H1 (cell line): ENCODE measurements around the gene BRD4. TPM values are rescaled to one million over a fixed set of nuclear protein-coding genes. Genes with fewer than 3 reads are reported as not detected.

Experiments used
- CTCF ChIA-PET: fragments of 300-600 bp; sonication (Branson Sonifier 250); formaldehyde crosslinking; loops from one replicate; lab custom pipeline; 2021; ENCODE audit not compliant: partially characterized antibody; lab: Charles Lee
- POLR2A ChIA-PET: fragments of 300-600 bp; sonication (Branson Sonifier 250); formaldehyde crosslinking; loops from one replicate; lab custom pipeline; 2021; ENCODE audit warnings: inconsistent platforms; ENCODE audit not compliant: partially characterized antibody; lab: Charles Lee
- DNase-seq, 2 experiments: peaks; one replicate each; pipeline versions ENCODE4 v3.0.0 to v3.0.0-alpha.2; 2010 to 2022; ENCODE audit warnings: low spot score in 2 of 2, low read depth in 1 of 2, mixed read lengths in 1 of 2
- FAIRE-seq: peaks from 2 replicates; lab custom pipeline; 2011; peaks lifted over from hg19 to GRCh38; lab: Jason Lieb, UNC
- H2AFZ ChIP-seq: 2 replicates; pipeline ENCODE4 v1.8.1; 2012; ENCODE audit warnings: low read length, inconsistent platforms
- H2AK5ac ChIP-seq: 2 replicates; pipeline ENCODE4 v1.6.1; 2013; ENCODE audit warnings: low read depth, low read length
- H2BK120ac ChIP-seq: replicated peaks from 2 replicates; pipeline ENCODE3; 2013; ENCODE audit warnings: low read depth, low read length, inconsistent platforms
- H2BK12ac ChIP-seq: 2 replicates; pipeline ENCODE4 v1.6.1; 2013; ENCODE audit warnings: low read depth, low read length
- H2BK15ac ChIP-seq: 2 replicates; pipeline ENCODE4 v1.6.1; 2013; ENCODE audit warnings: low read length
- H2BK20ac ChIP-seq: 2 replicates; pipeline ENCODE4 v1.6.1; 2013; ENCODE audit warnings: low read length
- H2BK5ac ChIP-seq: 2 replicates; pipeline ENCODE4 v1.6.1; 2013; ENCODE audit warnings: low read depth, low read length
- H3K14ac ChIP-seq: 2 replicates; pipeline ENCODE4 v1.6.1; 2013; ENCODE audit warnings: inconsistent platforms; ENCODE audit not compliant: insufficient read length
- H3K18ac ChIP-seq: 2 replicates; pipeline ENCODE4 v1.6.1; 2013; ENCODE audit warnings: low read length; ENCODE audit errors: extremely low read depth
- H3K23ac ChIP-seq: 2 replicates; pipeline ENCODE4 v1.6.1; 2013; ENCODE audit warnings: inconsistent platforms; ENCODE audit not compliant: insufficient read length
- H3K23me2 ChIP-seq: 2 replicates; pipeline ENCODE4 v1.6.1; 2013; ENCODE audit warnings: low read depth, low read length
- H3K27ac ChIP-seq: 2 replicates; pipeline ENCODE4 v1.6.1; 2011; ENCODE audit warnings: low read depth, low read length, inconsistent platforms
- H3K27me3 ChIP-seq, 4 experiments: replicated peaks in 1 of 4; 1 replicate in 1 of 4; 2 replicates in 3 of 4; pipeline versions ENCODE4 v1.6.1 to v1.8.1; 2011 to 2013; ENCODE audit warnings: low read length in 3 of 4, mild to moderate bottlenecking in 3 of 4, inconsistent platforms in 2 of 4, mixed read lengths in 2 of 4, moderate library complexity in 1 of 4; ENCODE audit not compliant: control insufficient read depth in 3 of 4, insufficient read depth in 3 of 4; ENCODE audit errors: extremely low read depth in 1 of 4
- H3K36me3 ChIP-seq, 4 experiments: 2 replicates each; pipeline versions ENCODE4 v1.6.1 to v1.8.1; 2011 to 2013; ENCODE audit warnings: mild to moderate bottlenecking in 4 of 4, low read length in 3 of 4, moderate library complexity in 2 of 4, control low read depth in 1 of 4, inconsistent platforms in 1 of 4; ENCODE audit not compliant: insufficient read depth in 4 of 4, control insufficient read depth in 2 of 4
- H3K4ac ChIP-seq: replicated peaks from 2 replicates; pipeline ENCODE3; 2013; ENCODE audit warnings: low read length, low read depth, mixed read lengths, inconsistent platforms; ENCODE audit not compliant: insufficient read length
- H3K4me1 ChIP-seq, 4 experiments: replicated peaks in 1 of 4; 1 replicate in 1 of 4; 2 replicates in 3 of 4; pipeline versions ENCODE4 v1.6.1 to v1.8.1; 2011 to 2013; ENCODE audit warnings: low read length in 3 of 4, inconsistent platforms in 2 of 4, mixed read lengths in 1 of 4; ENCODE audit not compliant: insufficient read depth in 4 of 4, control insufficient read depth in 3 of 4
- H3K4me2 ChIP-seq, 2 experiments: 2 replicates each; pipeline versions ENCODE4 v1.6.1 to v1.8.1; 2011 to 2013; ENCODE audit warnings: low read depth in 2 of 2, low read length in 2 of 2, control low read depth in 1 of 2, inconsistent platforms in 1 of 2, mild to moderate bottlenecking in 1 of 2; ENCODE audit not compliant: insufficient read depth in 1 of 2
- H3K4me3 ChIP-seq, 4 experiments: fragments of 200-600, 300-600 bp in 1 of 4; sonication (generic), shearing (Covaris generic), sonication (Bioruptor Twin) in 1 of 4; 2 replicates each; pipeline versions ENCODE4 v1.5.1 to v1.8.1; 2011 to 2016; ENCODE audit warnings: low read length in 4 of 4, low read depth in 3 of 4, control low read depth in 2 of 4, inconsistent platforms in 2 of 4, mild to moderate bottlenecking in 2 of 4, mixed read lengths in 1 of 4, moderate library complexity in 1 of 4; ENCODE audit not compliant: insufficient read depth in 2 of 4; ENCODE audit errors: extremely low read depth in 1 of 4
- H3K56ac ChIP-seq: replicated peaks from 2 replicates; pipeline ENCODE3; 2013; ENCODE audit warnings: low read depth, mild to moderate bottlenecking, mixed read lengths, low read length, inconsistent platforms; ENCODE audit not compliant: insufficient read length
- H3K79me1 ChIP-seq: 2 replicates; pipeline ENCODE4 v1.6.1; 2013; ENCODE audit warnings: low read depth, low read length, control low read depth
- H3K79me2 ChIP-seq, 2 experiments: 2 replicates each; pipeline versions ENCODE4 v1.6.1 to v1.8.1; 2012 to 2013; ENCODE audit warnings: low read length in 2 of 2, mild to moderate bottlenecking in 2 of 2, inconsistent platforms in 1 of 2; ENCODE audit not compliant: insufficient read depth in 2 of 2, control insufficient read depth in 1 of 2
- H3K9ac ChIP-seq, 4 experiments: replicated peaks in 1 of 4; 1 replicate in 1 of 4; 2 replicates in 3 of 4; pipeline versions ENCODE4 v1.6.1 to v1.8.1; 2011 to 2013; ENCODE audit warnings: low read depth in 3 of 4, low read length in 3 of 4, control low read depth in 2 of 4, mild to moderate bottlenecking in 2 of 4, moderate library complexity in 2 of 4, inconsistent platforms in 1 of 4; ENCODE audit errors: extremely low read depth in 1 of 4
- H3K9me3 ChIP-seq, 2 experiments: 2 replicates each; pipeline versions ENCODE4 v1.6.1 to v1.8.1; 2012 to 2013; ENCODE audit warnings: mild to moderate bottlenecking in 2 of 2, moderate library complexity in 2 of 2, control low read depth in 1 of 2, inconsistent platforms in 1 of 2, low read depth in 1 of 2, low read length in 1 of 2, mixed read lengths in 1 of 2; ENCODE audit not compliant: insufficient read depth in 2 of 2
- H4K20me1 ChIP-seq, 2 experiments: replicated peaks in 1 of 2; 2 replicates each; pipeline versions ENCODE3 to v1.8.1; 2011 to 2013; ENCODE audit warnings: inconsistent platforms in 2 of 2, low read length in 2 of 2, mild to moderate bottlenecking in 1 of 2; ENCODE audit not compliant: insufficient read depth in 2 of 2, control insufficient read depth in 1 of 2
- H4K5ac ChIP-seq: 2 replicates; pipeline ENCODE4 v1.6.1; 2013; ENCODE audit warnings: low read length, low read depth, mixed read lengths, inconsistent platforms; ENCODE audit not compliant: insufficient read length
- H4K8ac ChIP-seq: 2 replicates; pipeline ENCODE4 v1.8.0; 2013; ENCODE audit warnings: mild to moderate bottlenecking, moderate library complexity, low read length, inconsistent platforms; ENCODE audit not compliant: insufficient read depth; ENCODE audit errors: extremely low read depth
- H4K91ac ChIP-seq: replicated peaks from 2 replicates; pipeline ENCODE3; 2013; ENCODE audit warnings: low read length, mixed read lengths, inconsistent platforms; ENCODE audit not compliant: insufficient read length
- ASH2L ChIP-seq: fragments of 200-600, 300-600 bp; sonication (generic); IDR thresholded peaks from one replicate; pipeline ENCODE4 v1.7.1; 2017; ENCODE audit warnings: low read length
- BACH1 ChIP-seq: IDR thresholded peaks from 2 replicates; pipeline ENCODE4 v1.6.1; 2012; ENCODE audit warnings: low read length, improper control_type of control experiment
- CBX5 ChIP-seq: fragments of 300-800, 300-1000 bp; sonication (generic); IDR thresholded peaks from 2 replicates; pipeline ENCODE4 v1.7.1; 2016; ENCODE audit warnings: antibody characterized with exemption, low read length, low read depth
- CEBPB ChIP-seq: IDR thresholded peaks from 2 replicates; pipeline ENCODE4 v1.6.1; 2012; ENCODE audit warnings: low read depth, low read length
- CHD2 ChIP-seq: IDR thresholded peaks from 2 replicates; pipeline ENCODE4 v1.6.1; 2012; ENCODE audit warnings: low read length, improper control_type of control experiment
- EGR1 ChIP-seq: IDR thresholded peaks from 2 replicates; pipeline ENCODE4 v1.6.1; 2011; ENCODE audit warnings: low read depth, low read length, borderline replicate concordance
- EZH2 ChIP-seq: fragments of 200-600 bp; sonication (generic); IDR thresholded peaks from 2 replicates; pipeline ENCODE4 v1.7.1; 2012; ENCODE audit warnings: low read depth, mild to moderate bottlenecking, moderate library complexity, low read length, inconsistent platforms; ENCODE audit not compliant: severe bottlenecking
- GABPA ChIP-seq: IDR thresholded peaks from 2 replicates; pipeline ENCODE4 v1.6.1; 2011; ENCODE audit warnings: mild to moderate bottlenecking, low read length, moderate library complexity, borderline replicate concordance; ENCODE audit not compliant: insufficient read depth
- NRF1 ChIP-seq: IDR thresholded peaks from 2 replicates; pipeline ENCODE4 v1.6.1; 2011; ENCODE audit warnings: mild to moderate bottlenecking, low read depth, low read length, improper control_type of control experiment
- RXRA ChIP-seq: IDR thresholded peaks from 2 replicates; pipeline ENCODE4 v1.6.1; 2011; ENCODE audit warnings: low read depth, mild to moderate bottlenecking, low read length, moderate library complexity; ENCODE audit not compliant: insufficient read depth
- SIX5 ChIP-seq: IDR thresholded peaks from 2 replicates; pipeline ENCODE4 v1.6.1; 2011; ENCODE audit warnings: mild to moderate bottlenecking, low read depth, low read length
- SP4 ChIP-seq: IDR thresholded peaks from 2 replicates; pipeline ENCODE4 v1.6.1; 2012; ENCODE audit warnings: low read length, inconsistent platforms
- TCF12 ChIP-seq: IDR thresholded peaks from 2 replicates; pipeline ENCODE4 v1.6.1; 2011; ENCODE audit warnings: low read depth, mild to moderate bottlenecking, low read length
- TEAD4 ChIP-seq: IDR thresholded peaks from 2 replicates; pipeline ENCODE4 v1.6.1; 2012; ENCODE audit warnings: low read depth, low read length, inconsistent platforms, mixed read lengths
- WGBS, 2 experiments: shearing (Covaris generic) in 1 of 2; methylation state at CpG; one replicate each; pipeline versions ENCODE4 v1.1.6 to v1.1.7; 2013 to 2015; ENCODE audit warnings: low lambda C conversion rate in 2 of 2, mixed read lengths in 2 of 2, inconsistent platforms in 1 of 2, low coverage in 1 of 2, missing lambda C conversion rate in 1 of 2; ENCODE audit not compliant: insufficient replicate concordance in 2 of 2, insufficient coverage in 1 of 2, insufficient read length in 1 of 2; ENCODE audit errors: extremely low coverage in 1 of 2, missing lambda C conversion rate in 1 of 2; 5-methylcytosine and 5-hydroxymethylcytosine counted together
- polyA plus RNA-seq, 7 experiments: library from polyadenylated mRNA; depleted of rRNA in 3 of 7; stranded (reverse) in 5 of 7; unstranded in 2 of 7; fragments of >200 nt in 5 of 7; fragments of 200-250 nt in 2 of 7; gene quantifications; 1 replicate in 5 of 7; 2 replicates in 1 of 7; 4 replicates in 1 of 7; pipeline versions ENCODE4 v1.2.1 to v1.2.3, GENCODE V29; 2011 to 2013; ENCODE audit warnings: missing spikeins in 2 of 7, mixed read lengths in 2 of 7
- total RNA-seq: library from RNA; stranded (reverse); fragmentation: NEBNext Ultra II Directional; extraction: Animal tissue kit (Norgen Biotek cat#: 25700); gene quantifications from 2 replicates; pipeline ENCODE4 v1.2.1, GENCODE V29; 2021

The BRD4 gene
- total and polyA plus RNA-seq, 2 of the 8 experiments (the other 6 are each of a cell fraction or from before 2014, with no cell fraction given): 14.1 to 146 TPM

- FAIRE-seq (no peak), DNase-seq (no peak)
- peaks cover 15 to 26% of the 10 kb centered on the region in 2 experiments for H3K79me2 ChIP-seq
- H2BK20ac ChIP-seq: no peak overlapping the region
- no peaks in the 10 kb centered on the region for H3K27me3 ChIP-seq
- H4K5ac ChIP-seq: no peak overlapping the region
- no peak overlapping the region for H3K9ac ChIP-seq
- peaks cover 10% of the 10 kb centered on the region for H3K23me2 ChIP-seq
- no peaks in the 10 kb centered on the region; a peak in 2 of 8 replicates for H3K36me3 ChIP-seq
- H3K23ac ChIP-seq: no peak overlapping the region
- no peaks in the 10 kb centered on the region for H3K9me3 ChIP-seq
- CTCF ChIA-PET: no interaction called here
- no peak overlapping the region for H3K56ac ChIP-seq
- TF ChIP-seq TCF12: no peak
- no peak for TF ChIP-seq SIX5
- no peak for TF ChIP-seq EGR1
- TF ChIP-seq SP4: no peak
- no peak for TF ChIP-seq TEAD4
- TF ChIP-seq BACH1: no peak
- TF ChIP-seq CBX5: no peak
- no peak for TF ChIP-seq ASH2L
- no peak for TF ChIP-seq GABPA
- no peak for TF ChIP-seq EZH2
- TF ChIP-seq CHD2: no peak
- TF ChIP-seq NRF1: no peak
- no peak for TF ChIP-seq CEBPB
- no peak for TF ChIP-seq RXRA
- POLR2A ChIA-PET: interaction anchor here (0.6 to 1.1 kb wide), 3 partner anchors 11 to 36 kb away, joined by 3 to 5 read pairs (median 3); no protein-coding TSS in a partner anchor
- H3K27ac ChIP-seq: no peak overlapping the region
- no peak overlapping the region for H4K8ac ChIP-seq
- peaks cover 0 to 9% (median 6%) of the 10 kb centered on the region in 4 experiments; a peak in 6 of 7 replicates for H3K4me1 ChIP-seq
- H3K4ac ChIP-seq: no peak overlapping the region
- no peak overlapping the region; a peak in 1 of 4 replicates for H3K4me2 ChIP-seq
- no peak overlapping the region for H2BK120ac ChIP-seq
- no peak overlapping the region for H3K18ac ChIP-seq
- no peak overlapping the region for H2BK12ac ChIP-seq
- H3K14ac ChIP-seq: no peak overlapping the region
- H2BK15ac ChIP-seq: no peak overlapping the region
- no peak overlapping the region for H2AK5ac ChIP-seq
- H4K20me1 ChIP-seq: peaks cover 5 to 14% of the 10 kb centered on the region in 2 experiments
- no peak overlapping the region for H4K91ac ChIP-seq
- no peak overlapping the region for H2BK5ac ChIP-seq
- H3K79me1 ChIP-seq: peaks cover under 1% of the 10 kb centered on the region; the same call in 1 of the 2 replicates
- no peak overlapping the region for H2AFZ ChIP-seq
- H3K4me3 ChIP-seq: no peak overlapping the region
- WGBS, 2 experiments: 90% methylated on average over 6 of the region's 6 CpGs; no CpG with 5 or more reads in 1 of the 2 experiments
Observed at GRCh38 chr19:15381864-15382263, 49.5 kb upstream of the BRD4 start.
